Thymus (tissue), 11 donors: Measurements from ENCODE around the gene BSN. TPM values are rescaled to one million over a fixed set of nuclear protein-coding genes. Genes with fewer than 3 reads are reported as not detected.

Experiments
- DNase-seq, 9 donors: peaks; one replicate each; pipeline ENCODE4 v3.0.0-alpha.2; 2013; ENCODE audit warnings: low spot score in 9 of 9, low read depth in 6 of 9, missing footprints in 1 of 9
- H3K27ac ChIP-seq, 2 donors: one replicate each; pipeline ENCODE4 v1.5.1; 2013; ENCODE audit warnings: control low read depth in 1 of 2, low read depth in 1 of 2, low read length in 1 of 2, mild to moderate bottlenecking in 1 of 2, moderate library complexity in 1 of 2
- H3K27me3 ChIP-seq, 2 donors: one replicate each; pipeline ENCODE4 v1.5.1; 2013; ENCODE audit warnings: low read length in 1 of 2; ENCODE audit not compliant: control insufficient read depth in 2 of 2, insufficient read depth in 1 of 2
- H3K36me3 ChIP-seq, 2 donors: one replicate each; pipeline ENCODE4 v1.5.1; 2013; ENCODE audit warnings: low read length in 1 of 2, mild to moderate bottlenecking in 1 of 2, moderate library complexity in 1 of 2; ENCODE audit not compliant: control insufficient read depth in 2 of 2, insufficient read depth in 2 of 2
- H3K4me1 ChIP-seq, 2 donors: one replicate each; pipeline ENCODE4 v1.5.1; 2013; ENCODE audit warnings: low read length in 2 of 2; ENCODE audit not compliant: control insufficient read depth in 2 of 2, insufficient read depth in 2 of 2
- H3K4me3 ChIP-seq, 2 donors: one replicate each; pipeline ENCODE4 v1.5.1; 2013; ENCODE audit warnings: low read length in 2 of 2, control low read depth in 1 of 2, mild to moderate bottlenecking in 1 of 2
- H3K9me3 ChIP-seq, 2 donors: one replicate each; pipeline ENCODE4 v1.5.1; 2013; ENCODE audit warnings: low read length in 1 of 2, mild to moderate bottlenecking in 1 of 2; ENCODE audit not compliant: control insufficient read depth in 2 of 2, insufficient read depth in 1 of 2
- WGBS: extraction: QIAGEN DNeasy Blood & Tissue Kit; methylation state at CpG from one replicate; pipeline ENCODE4 v1.1.7; 2013; 5-methylcytosine and 5-hydroxymethylcytosine counted together
- polyA plus RNA-seq: library from polyadenylated mRNA; stranded (reverse); fragments of 200-250 nt; gene quantifications from one replicate; pipeline ENCODE4 v1.2.3, GENCODE V29; 2013
- total RNA-seq: library from RNA; stranded (reverse); fragments of 120-200 nt; gene quantifications from one replicate; pipeline ENCODE4 v1.2.4, GENCODE V29; 2013
- donor health status: healthy.

The BSN gene
- total and polyA plus RNA-seq, 2 donors = 0.09 TPM

GRCh38 chr3:49627634-49628033 is 73.4 kb downstream of the BSN start:
- WGBS = 98% methylated on average over 5 of the region's 5 CpGs
- no peak for DNase-seq
- Histone ChIP-seq H3K4me1 (no peaks in the 10 kb centered on the region), H3K27ac (no peak overlapping the region), H3K36me3 (no peaks in the 10 kb centered on the region), H3K27me3 (no peaks in the 10 kb centered on the region), H3K9me3 (peaks cover 2 to 3% of the 10 kb centered on the region in 2 donors), H3K4me3 (no peak overlapping the region)

DNA sequence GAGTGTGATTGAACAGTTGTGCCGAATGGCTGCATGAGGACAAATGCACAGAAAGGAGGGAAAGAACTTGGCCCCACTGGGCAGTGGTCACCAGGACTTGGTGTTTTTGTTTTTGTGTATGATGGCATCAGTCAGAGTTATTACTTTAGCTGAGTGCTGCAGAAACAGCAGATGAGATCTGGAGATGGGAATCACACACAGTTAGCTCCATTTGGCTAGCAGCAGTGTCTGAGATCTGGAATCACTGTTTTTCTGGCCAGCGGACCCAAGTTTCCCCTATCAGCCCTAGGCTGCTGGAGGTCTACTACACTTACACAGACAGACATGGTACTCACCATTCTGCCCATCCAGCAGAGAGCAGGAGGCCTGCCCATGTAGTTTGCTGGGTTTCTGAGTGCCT is 74.0 kb downstream of the BSN start:
- peaks cover 2 to 3% of the 10 kb centered on the region in 2 donors for H3K9me3 ChIP-seq
- no peaks in the 10 kb centered on the region for H3K4me1 ChIP-seq
- H3K36me3 ChIP-seq = no peaks in the 10 kb centered on the region
- no peak for DNase-seq
- H3K4me3 ChIP-seq = no peak overlapping the region
- no peak overlapping the region for H3K27ac ChIP-seq
- no peaks in the 10 kb centered on the region for H3K27me3 ChIP-seq
- WGBS = 98% methylated on average over 2 of the region's 2 CpGs

GRCh38 chr3:49629451-49629850 is 75.2 kb downstream of the BSN start:
- Histone ChIP-seq H3K36me3 (no peaks in the 10 kb centered on the region), H3K27ac (no peak overlapping the region), H3K4me1 (no peaks in the 10 kb centered on the region), H3K4me3 (no peak overlapping the region), H3K27me3 (no peaks in the 10 kb centered on the region), H3K9me3 (peaks cover 2 to 3% of the 10 kb centered on the region in 2 donors)
- DNase-seq = no peak
- 93% methylated on average over 4 of the region's 4 CpGs for WGBS

DNA sequence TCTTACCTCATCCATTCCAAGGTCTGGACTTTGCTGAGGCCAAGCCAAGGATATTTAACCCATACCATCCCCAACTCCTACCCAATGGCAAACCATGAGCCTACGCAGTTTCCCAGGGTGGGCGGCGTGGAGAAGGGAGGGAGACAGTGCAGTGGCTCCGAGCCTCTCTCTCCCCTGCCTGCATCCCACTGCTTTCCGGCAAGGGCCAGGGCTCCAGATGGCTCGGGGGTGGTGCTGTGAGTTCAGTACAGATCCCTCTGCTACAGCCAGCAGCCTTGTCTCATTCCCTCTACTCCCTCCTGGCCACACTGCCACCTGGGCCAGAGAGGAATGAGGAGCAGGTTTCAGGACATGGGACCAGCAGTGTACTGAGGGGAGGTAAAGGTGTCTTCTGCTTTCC is 75.6 kb downstream of the BSN start:
- H3K9me3 ChIP-seq = peaks cover 2 to 3% of the 10 kb centered on the region in 2 donors
- no peak overlapping the region for H3K4me3 ChIP-seq
- H3K27ac ChIP-seq = no peak overlapping the region
- no peaks in the 10 kb centered on the region for H3K36me3 ChIP-seq
- H3K27me3 ChIP-seq = no peaks in the 10 kb centered on the region
- 93% methylated on average over 6 of the region's 6 CpGs for WGBS
- no peaks in the 10 kb centered on the region for H3K4me1 ChIP-seq
- no peak for DNase-seq

- WGBS = 100% methylated on average over 1 of the region's 1 CpG
- Histone ChIP-seq H3K27me3 (no peaks in the 10 kb centered on the region), H3K4me1 (no peaks in the 10 kb centered on the region), H3K27ac (no peak overlapping the region), H3K9me3 (peaks cover 2 to 3% of the 10 kb centered on the region in 2 donors), H3K4me3 (no peak overlapping the region), H3K36me3 (no peaks in the 10 kb centered on the region)
- DNase-seq = no peak
These were observed 76.5 kb downstream of the BSN start for GRCh38 chr3:49630784-49631183.

DNA sequence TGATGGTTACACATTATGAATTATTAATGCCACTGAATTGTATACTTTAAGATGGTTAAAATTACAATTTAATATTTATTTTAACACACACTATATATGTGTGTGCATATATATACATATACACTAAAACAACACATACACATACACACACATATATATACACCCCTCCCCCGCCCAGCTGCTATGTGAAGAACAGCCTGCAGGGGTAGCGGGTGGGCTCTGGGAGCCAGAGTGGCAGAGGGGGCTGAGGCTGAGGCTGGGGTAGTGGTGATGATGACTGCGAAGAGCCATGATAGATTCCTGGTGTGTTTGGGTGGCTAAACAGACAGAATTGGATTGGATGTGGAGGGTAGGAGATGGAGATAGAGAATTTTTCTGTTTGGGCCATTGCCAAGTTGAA is 80.5 kb downstream of the BSN start:
- H3K27ac ChIP-seq = no peak overlapping the region
- H3K4me1 ChIP-seq = no peaks in the 10 kb centered on the region
- no peak overlapping the region for H3K4me3 ChIP-seq
- DNase-seq = no peak
- H3K36me3 ChIP-seq = no peaks in the 10 kb centered on the region
- peaks cover 2 to 3% of the 10 kb centered on the region in 2 donors for H3K9me3 ChIP-seq
- WGBS = 93% methylated on average over 3 of the region's 3 CpGs
- no peaks in the 10 kb centered on the region for H3K27me3 ChIP-seq

DNA sequence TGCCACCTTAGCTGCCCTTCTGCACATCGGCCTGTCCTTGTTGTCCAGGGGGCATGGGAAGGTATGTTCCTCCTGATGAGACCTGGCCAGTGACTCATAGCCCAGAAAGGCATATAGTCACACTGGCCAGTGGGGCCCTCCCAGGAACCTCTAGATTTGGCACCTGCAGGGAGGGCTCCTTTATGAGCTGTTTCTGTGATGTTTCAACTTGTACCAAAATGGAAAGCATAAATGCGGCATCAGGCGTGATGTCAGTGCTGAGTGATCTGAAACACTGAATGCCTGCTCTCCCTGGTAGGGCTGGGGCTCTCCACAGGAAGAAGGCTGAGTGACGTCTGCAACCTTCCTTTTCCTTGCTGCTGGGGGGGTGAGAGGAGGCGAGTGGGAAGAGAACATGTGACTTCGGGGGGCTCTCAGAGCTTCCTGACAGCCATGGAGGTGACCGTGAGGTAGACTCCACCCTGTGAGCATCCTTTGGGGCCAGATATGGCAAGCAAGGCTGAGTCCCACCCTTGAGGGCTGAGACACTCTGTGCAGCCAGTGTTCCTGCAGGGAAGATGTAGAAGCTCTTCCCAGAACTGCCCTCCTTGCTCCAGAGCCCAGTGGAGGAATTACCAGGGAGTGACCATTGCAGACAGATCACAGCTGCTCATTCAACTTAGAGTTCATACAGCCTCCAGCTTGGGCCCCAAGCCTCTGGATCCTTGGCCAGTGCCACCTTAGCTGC is 82.8 kb downstream of the BSN start:
- DNase-seq = no peak
- no peaks in the 10 kb centered on the region for H3K36me3 ChIP-seq
- WGBS = 65% methylated on average over 7 of the region's 7 CpGs
- no peaks in the 10 kb centered on the region for H3K4me1 ChIP-seq
- H3K27ac ChIP-seq = no peak overlapping the region
- H3K27me3 ChIP-seq = no peaks in the 10 kb centered on the region
- no peak overlapping the region for H3K4me3 ChIP-seq
- no peaks in the 10 kb centered on the region for H3K9me3 ChIP-seq

DNA sequence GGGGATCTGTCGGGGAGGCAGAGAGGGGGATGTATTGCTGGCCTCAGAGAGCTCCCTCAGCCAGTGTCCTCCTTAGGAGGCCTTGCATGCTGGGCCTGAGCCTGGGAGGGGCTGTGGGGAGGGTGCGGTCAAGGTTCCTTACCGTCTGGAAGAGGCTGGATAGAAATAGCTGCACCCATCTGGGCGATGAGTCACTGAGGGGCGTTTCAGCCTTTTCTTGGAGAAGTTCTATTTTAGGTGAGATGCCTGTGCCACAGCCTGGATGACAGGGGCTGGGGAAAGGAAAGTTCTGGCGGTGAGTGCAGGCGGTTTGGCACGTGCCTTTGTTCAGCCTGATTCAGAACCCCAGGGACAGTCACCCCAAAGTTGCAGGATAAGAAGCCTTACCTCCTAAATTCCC is 84.2 kb downstream of the BSN start:
- no peak for DNase-seq
- no peak overlapping the region for H3K27ac ChIP-seq
- no peaks in the 10 kb centered on the region for H3K9me3 ChIP-seq
- H3K4me1 ChIP-seq = no peaks in the 10 kb centered on the region
- H3K27me3 ChIP-seq = no peaks in the 10 kb centered on the region
- no peaks in the 10 kb centered on the region for H3K36me3 ChIP-seq
- H3K4me3 ChIP-seq = no peak overlapping the region
- 78% methylated on average over 8 of the region's 8 CpGs for WGBS

- Histone ChIP-seq H3K36me3 (no peaks in the 10 kb centered on the region), H3K9me3 (no peaks in the 10 kb centered on the region), H3K4me1 (no peaks in the 10 kb centered on the region), H3K27ac (no peak overlapping the region), H3K27me3 (no peaks in the 10 kb centered on the region), H3K4me3 (no peak overlapping the region)
- DNase-seq = no peak
- 93% methylated on average over 2 of the region's 2 CpGs for WGBS
These were observed 85.3 kb downstream of the BSN start for GRCh38 chr3:49639551-49639950.
